Measurements from ENCODE around the gene MTG1.
"Not testable (repeated sequence)": the region's sequence is repeated elsewhere in the genome, so short reads cannot be mapped to it uniquely, and the experiment has no call there.

MTG1 gene

GRCh38 chr10:133401981-133402725 lies 8.2 kb downstream of the MTG1 start:
- no peak for DNase-seq

- DNase-seq: no peak
These were observed 9.4 kb downstream of the MTG1 start for GRCh38 chr10:133403359-133403758.

GRCh38 chr10:133403784-133404183 lies 9.8 kb downstream of the MTG1 start:
- DNase-seq: no peak

- no peak for DNase-seq
These were observed 11.3 kb downstream of the MTG1 start for GRCh38 chr10:133405272-133405671.

GRCh38 chr10:133405844-133406527 lies 12.0 kb downstream of the MTG1 start:
- no peak for DNase-seq

- no peak for DNase-seq
These were observed 17.8 kb downstream of the MTG1 start for GRCh38 chr10:133411523-133412380.

GRCh38 chr10:133412381-133412711 lies 18.4 kb downstream of the MTG1 start:
- DNase-seq: no peak

GRCh38 chr10:133414401-133414800 lies 20.4 kb downstream of the MTG1 start:
- not testable (repeated sequence) for DNase-seq

- no peak for DNase-seq
These were observed 21.8 kb downstream of the MTG1 start for GRCh38 chr10:133415752-133416151.

GRCh38 chr10:133418289-133418993 lies 24.5 kb downstream of the MTG1 start:
- DNase-seq: no peak

GRCh38 chr10:133419211-133419950 lies 25.4 kb downstream of the MTG1 start:
- DNase-seq: no peak

GRCh38 chr10:133420028-133420427 lies 26.1 kb downstream of the MTG1 start:
- no peak for DNase-seq

- no peak for DNase-seq
These were observed 26.6 kb downstream of the MTG1 start for GRCh38 chr10:133420579-133420978.

GRCh38 chr10:133421336-133422222 lies 27.6 kb downstream of the MTG1 start:
- no peak for DNase-seq

GRCh38 chr10:133422223-133422806 lies 28.4 kb downstream of the MTG1 start:
- no peak for DNase-seq

- DNase-seq: no peak
These were observed 29.1 kb downstream of the MTG1 start for GRCh38 chr10:133422807-133423771.

GRCh38 chr10:133424102-133424501 lies 30.1 kb downstream of the MTG1 start:
- DNase-seq: not testable (repeated sequence)

GRCh38 chr10:133424601-133425000 lies 30.6 kb downstream of the MTG1 start, which contains the start of gene SPRN:
Gene SPRN (minus strand): TSS chr10:133424625. CDS start chr10:133423681, 944 bp downstream.
- not testable (repeated sequence) for DNase-seq

GRCh38 chr10:133429571-133429970 lies 35.6 kb downstream of the MTG1 start:
- DNase-seq: not testable (repeated sequence)
